Memory B cell (primary cell): ENCODE measurements around the gene ALKBH8.
A peak's percentile ranks its signal among the peaks of the same experiment; 100 is the strongest.
"Not testable (repeated sequence)": the region's sequence is repeated elsewhere in the genome, so short reads cannot be mapped to it uniquely, and the experiment has no call there.

ENCODE experiments used
- ATAC-seq: fragments of 150-1000 bp; cut with Tn5 transposase; 2 replicates; pipeline ENCODE4 v1.10.0; 2021; ENCODE audit warnings: low read depth, mild to moderate bottlenecking, moderate library complexity
- DNase-seq, 2 donors: peaks; one replicate each; pipeline ENCODE4 v3.0.0; 2022; ENCODE audit warnings: low spot score in 2 of 2
- H3K27ac Mint-ChIP-seq: one replicate; pipeline ENCODE4 v1.8.0; 2022; ENCODE audit warnings: mild to moderate bottlenecking, moderate library complexity, mixed read lengths
- H3K27me3 Mint-ChIP-seq: one replicate; pipeline ENCODE4 v1.8.0; 2022; ENCODE audit warnings: mixed read lengths
- H3K36me3 Mint-ChIP-seq: one replicate; pipeline ENCODE4 v1.8.0; 2022; ENCODE audit warnings: mild to moderate bottlenecking, mixed read lengths
- H3K4me1 Mint-ChIP-seq: one replicate; pipeline ENCODE4 v1.8.0; 2022; ENCODE audit warnings: mixed read lengths
- H3K4me3 Mint-ChIP-seq: one replicate; pipeline ENCODE4 v1.8.0; 2022; ENCODE audit warnings: mild to moderate bottlenecking, moderate library complexity, mixed read lengths
- H3K9me3 Mint-ChIP-seq: one replicate; pipeline ENCODE4 v1.8.0; 2022; ENCODE audit warnings: mixed read lengths

The ALKBH8 gene

DNA sequence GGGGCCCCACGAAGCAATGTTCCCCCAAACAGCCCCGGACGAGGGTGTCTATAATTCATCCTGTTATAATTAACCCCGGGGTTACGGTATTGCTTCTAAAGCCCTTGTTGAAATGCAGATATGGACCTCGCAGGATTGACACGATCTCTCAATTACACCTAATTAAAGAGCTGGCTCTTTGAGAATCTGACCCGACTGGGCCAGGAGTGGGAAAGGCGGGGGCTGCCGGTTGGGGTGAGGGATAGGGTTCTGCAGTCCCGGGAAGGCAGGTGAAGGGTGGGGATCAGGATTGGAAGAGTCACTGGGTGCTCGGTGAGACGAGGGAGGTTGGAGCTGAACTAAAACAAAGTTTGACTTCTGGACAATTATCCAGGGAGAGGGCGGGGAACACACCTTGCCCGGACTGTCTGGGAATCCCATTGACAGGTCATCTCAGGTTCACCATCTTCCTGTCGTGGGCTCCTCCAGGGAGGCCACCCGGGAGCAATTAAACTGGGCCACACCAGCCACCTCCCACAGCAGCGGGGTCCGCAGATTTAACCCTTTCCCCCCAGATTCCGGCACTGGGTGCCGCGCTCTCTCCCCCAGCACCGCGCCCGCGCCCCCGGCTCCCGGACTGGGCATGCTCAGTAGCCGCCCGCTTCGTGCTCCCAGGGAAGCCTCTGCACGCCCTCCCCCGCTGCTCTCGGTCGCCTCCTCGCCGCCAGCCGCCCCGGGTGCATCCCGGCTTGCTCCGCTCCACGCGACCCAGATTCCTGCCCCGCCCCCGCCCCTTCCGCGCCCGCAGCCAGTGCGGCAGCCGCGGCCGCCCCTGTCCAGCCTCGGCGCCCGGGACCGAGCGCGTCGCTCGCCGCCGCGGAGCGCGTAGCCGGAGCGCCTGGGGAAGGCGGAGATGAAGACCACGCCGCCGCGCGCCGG is 25.2 kb upstream of the ALKBH8 start, which contains the start of gene ELMOD1:
TSS of gene ELMOD1 (plus strand) at position 688 of the 918 bp plus-strand sequence. CDS start 27,043 bp downstream, outside the sequence.
- H3K9me3 Mint-ChIP-seq = no peaks in the 10 kb centered on the region
- H3K36me3 Mint-ChIP-seq = no peaks in the 10 kb centered on the region
- DNase-seq = peak; percentile 13 to 28
- peaks cover 19% of the 10 kb centered on the region for H3K4me1 Mint-ChIP-seq
- peak within 1 kb of the TSS; percentile 49 for H3K27ac Mint-ChIP-seq
- peak within 1 kb of the TSS; percentile 85 for H3K4me3 Mint-ChIP-seq
- H3K27me3 Mint-ChIP-seq = peaks cover 32% of the 10 kb centered on the region
- peak; percentile 54 for ATAC-seq

GRCh38 chr11:107587306-107587979 is 21.9 kb upstream of the ALKBH8 start:
- Mint-ChIP-seq H3K9me3 (no peaks in the 10 kb centered on the region), H3K4me1 (peaks cover 17% of the 10 kb centered on the region), H3K4me3 (no peak overlapping the region), H3K27ac (no peak overlapping the region), H3K27me3 (peaks cover 28% of the 10 kb centered on the region), H3K36me3 (no peaks in the 10 kb centered on the region)
- no peak for DNase-seq
- ATAC-seq = no peak

- Mint-ChIP-seq H3K4me3 (no peak overlapping the region), H3K4me1 (no peaks in the 10 kb centered on the region), H3K27me3 (peaks cover 23% of the 10 kb centered on the region), H3K27ac (no peak overlapping the region), H3K9me3 (peaks cover 5% of the 10 kb centered on the region), H3K36me3 (no peaks in the 10 kb centered on the region)
- ATAC-seq (no peak), DNase-seq (no peak)
Measured at GRCh38 chr11:107583629-107584195, 18.2 kb upstream of the ALKBH8 start.

- ATAC-seq = no peak
- Mint-ChIP-seq H3K36me3 (no peaks in the 10 kb centered on the region), H3K9me3 (peaks cover 5% of the 10 kb centered on the region), H3K4me1 (no peaks in the 10 kb centered on the region), H3K4me3 (no peak overlapping the region), H3K27me3 (peaks cover 9% of the 10 kb centered on the region), H3K27ac (no peak overlapping the region)
- DNase-seq = no peak
Measured at GRCh38 chr11:107581147-107581546, 15.6 kb upstream of the ALKBH8 start.

DNA sequence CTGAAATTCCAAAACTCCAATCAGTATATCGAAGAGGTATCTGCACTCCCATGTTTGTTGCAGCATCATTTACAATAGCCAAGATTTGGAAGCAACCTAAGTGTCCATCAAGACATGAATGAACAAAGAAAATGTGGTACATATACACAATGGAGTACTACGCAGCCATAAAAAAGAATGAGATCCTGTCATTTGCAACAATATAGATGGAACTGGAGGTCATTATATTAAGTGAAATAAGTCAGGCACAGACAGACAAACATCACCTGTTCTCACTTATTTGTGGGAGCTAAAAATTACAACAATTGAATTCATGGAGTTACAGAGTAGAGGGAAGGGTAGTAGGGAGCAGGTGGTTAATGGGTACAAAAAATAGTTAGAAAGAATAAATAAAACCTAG is 13.6 kb upstream of the ALKBH8 start:
- DNase-seq, H3K9me3 Mint-ChIP-seq, H3K27ac Mint-ChIP-seq, H3K36me3 Mint-ChIP-seq, H3K4me1 Mint-ChIP-seq, ATAC-seq, H3K4me3 Mint-ChIP-seq, H3K27me3 Mint-ChIP-seq: not testable (repeated sequence)

DNA sequence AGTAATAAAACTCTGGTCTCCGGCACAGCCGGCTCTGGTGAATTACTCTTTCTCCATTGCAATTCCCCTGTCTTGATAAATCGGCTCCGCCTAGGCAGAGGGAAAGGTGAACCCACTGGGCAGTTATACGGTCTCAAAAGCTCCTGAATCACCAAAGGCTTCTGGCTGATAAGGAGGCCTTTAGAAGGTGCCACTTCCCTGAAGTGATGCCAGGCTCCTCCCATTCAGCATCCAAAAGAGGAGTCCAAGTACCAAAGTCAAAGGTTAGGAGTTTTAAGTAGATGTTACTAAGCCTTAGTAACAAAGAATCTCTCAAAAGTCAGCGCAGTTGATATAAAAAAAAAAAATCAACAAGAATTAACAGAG is 11.8 kb upstream of the ALKBH8 start:
- ATAC-seq (no peak), DNase-seq (no peak)
- peaks cover 5% of the 10 kb centered on the region for H3K9me3 Mint-ChIP-seq
- no peaks in the 10 kb centered on the region for H3K4me1 Mint-ChIP-seq
- no peaks in the 10 kb centered on the region for H3K36me3 Mint-ChIP-seq
- H3K27ac Mint-ChIP-seq = no peak overlapping the region
- H3K4me3 Mint-ChIP-seq = no peak overlapping the region
- H3K27me3 Mint-ChIP-seq = peaks cover 4% of the 10 kb centered on the region

GRCh38 chr11:107576497-107577345 is 11.2 kb upstream of the ALKBH8 start:
- ATAC-seq = peak; percentile 35
- not testable (repeated sequence) for H3K4me3 Mint-ChIP-seq, H3K36me3 Mint-ChIP-seq, H3K4me1 Mint-ChIP-seq, H3K27ac Mint-ChIP-seq, H3K9me3 Mint-ChIP-seq, H3K27me3 Mint-ChIP-seq
- peak in 1 of 2 donors; percentile 30 for DNase-seq

DNA sequence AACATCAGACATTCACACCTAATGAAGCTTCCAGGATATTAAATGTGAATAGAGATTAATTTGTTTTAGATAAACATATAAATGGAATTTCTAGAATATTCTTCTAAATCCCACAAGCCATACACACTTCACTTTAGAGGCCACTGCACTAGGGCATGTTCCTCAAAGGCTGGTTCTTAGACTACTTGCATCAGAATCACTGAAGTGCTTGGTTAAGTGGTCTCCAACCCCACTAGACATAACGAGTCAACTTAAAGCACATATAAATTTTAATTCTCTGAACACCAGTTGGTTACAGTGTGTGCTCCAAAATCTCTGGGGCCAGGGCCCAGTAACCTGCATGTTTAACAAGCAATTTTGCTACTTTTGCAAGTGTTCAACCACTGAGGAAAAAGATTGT is 7.9 kb upstream of the ALKBH8 start:
- Mint-ChIP-seq H3K36me3 (no peaks in the 10 kb centered on the region), H3K27me3 (no peaks in the 10 kb centered on the region), H3K9me3 (no peaks in the 10 kb centered on the region)

GRCh38 chr11:107570015-107570414 is 4.5 kb upstream of the ALKBH8 start:
- H3K9me3 Mint-ChIP-seq = no peaks in the 10 kb centered on the region
- DNase-seq (no peak), ATAC-seq (no peak)
- peaks cover 18% of the 10 kb centered on the region for H3K4me1 Mint-ChIP-seq
- no peak overlapping the region for H3K4me3 Mint-ChIP-seq
- no peaks in the 10 kb centered on the region for H3K36me3 Mint-ChIP-seq
- no peaks in the 10 kb centered on the region for H3K27me3 Mint-ChIP-seq
- no peak overlapping the region for H3K27ac Mint-ChIP-seq

More for the DNA sequence above, 7.9 kb upstream of the ALKBH8 start:
- Mint-ChIP-seq H3K4me1 (no peaks in the 10 kb centered on the region), H3K27ac (no peak overlapping the region), H3K4me3 (no peak overlapping the region)
- no peak for ATAC-seq
- DNase-seq = no peak

DNA sequence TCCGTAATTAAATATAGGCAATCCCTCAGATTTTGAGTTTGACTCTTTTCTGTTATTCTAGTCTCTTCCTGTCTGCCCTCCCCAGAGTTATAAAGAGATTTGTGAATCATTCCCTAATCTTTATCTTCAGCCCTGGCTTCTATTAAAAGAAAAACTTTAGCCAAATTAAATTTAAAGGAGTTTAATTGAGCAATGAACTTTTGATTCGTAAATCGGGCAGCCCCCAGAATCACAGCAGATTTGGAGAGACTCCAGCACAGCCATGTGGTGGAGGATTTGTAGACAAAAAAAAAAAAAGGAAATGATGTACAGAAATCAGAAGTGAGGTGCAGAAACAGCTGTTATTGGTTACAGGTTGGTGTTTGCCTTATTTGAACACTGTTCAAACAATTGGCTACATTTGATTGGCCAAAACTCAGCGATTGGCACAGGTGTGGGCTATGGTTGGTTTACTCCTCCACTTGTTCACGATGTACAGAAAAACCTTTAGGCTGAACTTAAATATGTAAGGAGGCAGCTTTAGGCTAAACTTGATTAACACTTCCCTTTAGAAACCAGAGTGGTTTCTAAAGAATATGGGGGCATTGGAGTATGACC is 2.3 kb upstream of the ALKBH8 start:
- Mint-ChIP-seq H3K9me3 (no peaks in the 10 kb centered on the region), H3K4me3 (peak overlapping the region; percentile 33), H3K4me1 (peaks cover 31% of the 10 kb centered on the region), H3K27me3 (no peaks in the 10 kb centered on the region), H3K27ac (no peak overlapping the region), H3K36me3 (no peaks in the 10 kb centered on the region)
- DNase-seq (no peak), ATAC-seq (no peak)

DNA sequence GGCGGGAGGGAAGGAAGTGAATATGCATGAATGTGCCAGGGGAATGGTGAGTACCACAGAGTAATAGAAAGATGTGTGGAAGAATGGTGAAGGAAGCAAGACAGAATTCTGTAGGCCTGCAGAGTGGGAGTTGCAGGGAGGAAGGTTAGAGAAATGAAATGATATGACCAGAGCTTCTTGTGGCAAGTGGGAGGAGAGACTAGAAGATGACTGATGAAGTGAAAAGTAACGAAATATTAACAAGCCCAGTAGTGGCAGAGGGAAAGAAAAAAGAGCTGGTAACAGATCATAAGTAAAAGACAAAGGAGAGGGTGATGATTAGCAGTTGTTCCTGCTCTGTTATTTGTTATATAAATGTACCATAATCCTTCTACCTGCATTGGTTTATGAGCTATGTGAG is 1.0 kb upstream of the ALKBH8 start:
- peaks cover 34% of the 10 kb centered on the region for H3K4me1 Mint-ChIP-seq
- ATAC-seq (no peak), DNase-seq (no peak)
- H3K9me3 Mint-ChIP-seq = no peaks in the 10 kb centered on the region
- H3K4me3 Mint-ChIP-seq = peak overlapping the region; percentile 87
- peaks cover 2% of the 10 kb centered on the region for H3K36me3 Mint-ChIP-seq
- H3K27me3 Mint-ChIP-seq = no peaks in the 10 kb centered on the region
- peak overlapping the region; percentile 91 for H3K27ac Mint-ChIP-seq

DNA sequence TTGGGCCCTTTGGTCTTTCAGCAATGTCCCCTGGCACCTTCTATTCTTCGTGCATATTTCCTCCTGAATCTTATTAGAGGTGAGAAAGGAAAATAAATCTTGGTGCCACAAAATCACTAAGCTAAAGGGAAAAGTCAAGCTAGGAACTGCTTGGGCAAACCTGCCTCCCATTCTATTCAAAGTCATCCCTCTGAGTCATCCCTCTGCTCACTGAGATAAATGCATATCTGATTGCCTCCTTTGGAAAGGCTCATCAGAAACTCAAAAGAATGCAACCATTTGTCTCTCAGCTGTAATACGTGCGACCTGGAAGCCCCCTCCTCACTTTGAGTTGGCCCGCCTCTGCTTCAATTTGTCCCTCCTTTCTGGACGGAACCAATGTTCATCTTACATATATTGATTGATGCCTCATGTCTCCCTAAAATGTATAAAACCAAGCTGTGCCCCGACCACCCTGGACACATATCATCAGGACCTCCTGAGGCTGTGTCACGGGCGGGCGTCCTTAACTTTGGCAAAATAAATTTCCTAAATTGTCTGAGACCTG is 493 bp upstream of the ALKBH8 start:
- not testable (repeated sequence) for DNase-seq, H3K9me3 Mint-ChIP-seq, H3K36me3 Mint-ChIP-seq, ATAC-seq, H3K27me3 Mint-ChIP-seq
- H3K27ac Mint-ChIP-seq = peak overlapping the region; percentile 91
- H3K4me1 Mint-ChIP-seq = peaks cover 34% of the 10 kb centered on the region
- peak overlapping the region; percentile 87 for H3K4me3 Mint-ChIP-seq

DNA sequence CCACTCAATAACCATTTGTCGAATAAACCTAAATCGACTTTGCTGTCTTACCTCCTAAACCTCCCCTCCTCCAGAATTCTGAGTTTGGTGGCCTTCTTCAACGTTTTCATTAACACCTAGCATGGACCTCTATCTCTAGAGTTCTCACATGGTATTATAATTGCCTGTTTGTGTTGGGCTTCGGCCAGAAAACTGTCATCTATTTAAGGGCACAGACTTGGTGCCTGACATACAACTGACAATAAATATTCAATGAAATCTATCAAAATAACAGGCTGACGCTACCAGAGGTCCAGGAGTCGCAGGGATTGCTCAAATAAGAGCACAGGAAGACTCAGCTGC is 687 bp downstream of the ALKBH8 start:
- no peak for DNase-seq
- peak overlapping the region; percentile 91 for H3K27ac Mint-ChIP-seq

More for the DNA sequence above, 687 bp downstream of the ALKBH8 start:
- H3K27me3 Mint-ChIP-seq = no peaks in the 10 kb centered on the region
- peaks cover 34% of the 10 kb centered on the region for H3K4me1 Mint-ChIP-seq
- no peak for ATAC-seq
- H3K4me3 Mint-ChIP-seq = peak overlapping the region; percentile 87
- H3K9me3 Mint-ChIP-seq = no peaks in the 10 kb centered on the region
- H3K36me3 Mint-ChIP-seq = peaks cover 3% of the 10 kb centered on the region
